ENCODE data around the gene AQP12B. TPM values are rescaled to one million over a fixed set of nuclear protein-coding genes. Genes with fewer than 3 reads are reported as not detected.

AQP12B gene
- total RNA-seq, 1 donor from 2014 or later, result not detected

GRCh38 chr2:240704651-240705050 is 22.0 kb upstream of the AQP12B start:
- intact Hi-C loops (cut with micrococcal nuclease), result no loop called here
- Mint-ChIP-seq H3K4me3 (no peak overlapping the region), H3K4me1 (no peaks in the 10 kb centered on the region), H3K36me3 (ENCODE audit: low read depth) (no peaks in the 10 kb centered on the region), H3K9me3 (no peaks in the 10 kb centered on the region), H3K27me3 (peaks cover 9% of the 10 kb centered on the region), H3K27ac (no peak overlapping the region)
- POLR2A ChIA-PET, result no interaction called here
- CTCF ChIA-PET, result interaction anchor here (1.2 kb wide), 1 partner anchor 190 kb away, joined by 3 read pairs; no protein-coding TSS in a partner anchor
- no peak for DNase-seq
- no peak for ATAC-seq (ENCODE audit: low read depth)
- TF ChIP-seq, protein P1, sequence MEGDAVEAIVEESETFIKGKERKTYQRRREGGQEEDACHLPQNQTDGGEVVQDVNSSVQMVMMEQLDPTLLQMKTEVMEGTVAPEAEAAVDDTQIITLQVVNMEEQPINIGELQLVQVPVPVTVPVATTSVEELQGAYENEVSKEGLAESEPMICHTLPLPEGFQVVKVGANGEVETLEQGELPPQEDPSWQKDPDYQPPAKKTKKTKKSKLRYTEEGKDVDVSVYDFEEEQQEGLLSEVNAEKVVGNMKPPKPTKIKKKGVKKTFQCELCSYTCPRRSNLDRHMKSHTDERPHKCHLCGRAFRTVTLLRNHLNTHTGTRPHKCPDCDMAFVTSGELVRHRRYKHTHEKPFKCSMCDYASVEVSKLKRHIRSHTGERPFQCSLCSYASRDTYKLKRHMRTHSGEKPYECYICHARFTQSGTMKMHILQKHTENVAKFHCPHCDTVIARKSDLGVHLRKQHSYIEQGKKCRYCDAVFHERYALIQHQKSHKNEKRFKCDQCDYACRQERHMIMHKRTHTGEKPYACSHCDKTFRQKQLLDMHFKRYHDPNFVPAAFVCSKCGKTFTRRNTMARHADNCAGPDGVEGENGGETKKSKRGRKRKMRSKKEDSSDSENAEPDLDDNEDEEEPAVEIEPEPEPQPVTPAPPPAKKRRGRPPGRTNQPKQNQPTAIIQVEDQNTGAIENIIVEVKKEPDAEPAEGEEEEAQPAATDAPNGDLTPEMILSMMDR (IDR thresholded peaks at IDR 0.05), result no peak

GRCh38 chr2:240703417-240704341 is 21.0 kb upstream of the AQP12B start:
- CTCF ChIA-PET, result no interaction called here
- H3K27ac Mint-ChIP-seq, result no peak overlapping the region
- intact Hi-C loops (cut with micrococcal nuclease), result no loop called here

DNA sequence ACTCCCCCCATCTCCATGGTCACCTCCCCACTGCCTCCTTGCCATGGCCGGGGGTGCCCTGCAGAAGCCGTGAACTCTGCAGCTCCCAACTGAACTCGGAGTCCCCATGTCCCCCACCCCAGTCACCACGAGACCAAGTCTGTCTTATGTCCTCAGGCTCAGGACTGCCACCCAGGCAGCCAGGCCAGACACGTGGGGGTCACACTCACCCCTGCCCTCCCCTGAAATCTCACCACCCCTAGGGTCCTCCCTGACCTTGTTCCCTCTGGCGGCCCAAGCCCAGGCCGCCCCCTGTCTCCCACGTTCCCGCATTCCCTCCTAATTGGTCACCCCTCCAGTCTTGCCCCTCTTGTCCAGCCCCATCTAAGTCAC is 19.9 kb upstream of the AQP12B start:
- H3K27me3 Mint-ChIP-seq, result peaks cover 4% of the 10 kb centered on the region
- CTCF ChIA-PET, result no interaction called here
- intact Hi-C loops (cut with micrococcal nuclease), result no loop called here
- no peak for DNase-seq
- H3K4me3 Mint-ChIP-seq, result no peak overlapping the region
- no peaks in the 10 kb centered on the region for H3K9me3 Mint-ChIP-seq
- H3K4me1 Mint-ChIP-seq, result no peaks in the 10 kb centered on the region
- ATAC-seq (ENCODE audit: low read depth), result no peak
- no peaks in the 10 kb centered on the region for H3K36me3 Mint-ChIP-seq (ENCODE audit: low read depth)
- POLR2A ChIA-PET, result no interaction called here
- no peak overlapping the region for H3K27ac Mint-ChIP-seq
- TF ChIP-seq, protein P1 (IDR thresholded peaks at IDR 0.05), result no peak

More at GRCh38 chr2:240703417-240704341, 21.0 kb upstream of the AQP12B start:
- Mint-ChIP-seq H3K4me1 (no peaks in the 10 kb centered on the region), H3K4me3 (no peak overlapping the region), H3K36me3 (ENCODE audit: low read depth) (no peaks in the 10 kb centered on the region), H3K9me3 (no peaks in the 10 kb centered on the region), H3K27me3 (peaks cover 6% of the 10 kb centered on the region)
- no peak for ATAC-seq (ENCODE audit: low read depth)
- no peak for DNase-seq
- TF ChIP-seq, protein P1 (IDR thresholded peaks at IDR 0.05), result no peak
- POLR2A ChIA-PET, result no interaction called here

DNA sequence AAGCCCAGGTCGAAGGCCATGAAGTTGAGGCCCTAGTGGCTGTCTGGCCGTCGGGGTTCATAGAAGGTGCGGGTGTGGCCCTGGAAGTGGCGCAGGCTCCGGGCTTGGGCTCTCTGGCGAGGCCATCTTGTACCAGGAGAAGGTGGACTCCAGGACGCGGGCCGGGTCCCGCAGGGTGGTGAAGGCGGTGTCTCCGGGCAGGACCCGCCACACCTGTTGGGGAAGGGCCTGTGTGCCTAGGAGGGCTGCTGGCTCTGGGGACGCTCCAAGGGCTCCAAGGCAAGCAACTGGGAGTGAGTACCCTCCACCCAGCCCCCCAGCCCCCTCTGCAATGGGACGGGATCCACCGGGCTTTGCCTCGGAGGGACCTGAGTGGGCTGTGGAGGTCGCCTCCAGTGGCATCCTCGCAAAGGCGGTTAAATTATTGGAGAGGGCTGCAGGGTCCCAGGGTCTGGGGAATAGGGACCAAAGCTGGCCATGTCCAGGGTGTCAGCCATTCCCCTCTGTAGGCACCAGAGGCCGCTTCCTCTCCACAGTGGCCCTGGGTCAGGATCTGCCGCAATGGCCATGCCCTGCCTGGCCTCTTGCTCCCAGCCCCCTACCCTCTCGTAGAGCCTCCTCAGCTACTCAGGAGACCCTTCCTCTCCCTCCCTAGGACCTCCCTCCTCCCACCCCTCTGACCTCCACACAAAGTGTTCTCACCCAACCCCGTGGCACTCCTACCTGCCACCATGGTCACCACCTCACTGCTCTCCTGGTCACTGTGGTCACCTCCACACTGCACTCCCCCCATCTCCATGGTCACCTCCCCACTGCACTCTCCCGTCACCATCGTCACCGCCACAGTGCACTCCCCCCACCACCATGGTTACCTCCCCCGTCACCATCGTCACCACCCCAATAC is 19.3 kb upstream of the AQP12B start:
- ChIA-PET POLR2A (no interaction called here), CTCF (no interaction called here)
- H3K27ac Mint-ChIP-seq, result no peak overlapping the region
- peaks cover 4% of the 10 kb centered on the region for H3K27me3 Mint-ChIP-seq
- no peaks in the 10 kb centered on the region for H3K36me3 Mint-ChIP-seq (ENCODE audit: low read depth)
- no peak for ATAC-seq (ENCODE audit: low read depth)
- DNase-seq, result no peak
- TF ChIP-seq, protein P1 (IDR thresholded peaks at IDR 0.05), result no peak
- H3K4me1 Mint-ChIP-seq, result no peaks in the 10 kb centered on the region
- intact Hi-C loops (cut with micrococcal nuclease), result no loop called here
- H3K9me3 Mint-ChIP-seq, result no peaks in the 10 kb centered on the region
- H3K4me3 Mint-ChIP-seq, result no peak overlapping the region
